PC-9 (cell line): Measurements from ENCODE around the gene CFAP20DC. TPM values are rescaled to one million over a fixed set of nuclear protein-coding genes. Genes with fewer than 3 reads are reported as not detected.
A peak's percentile ranks its signal among the peaks of the same experiment; 100 is the strongest.

Experiments
- BruUV-seq: library from RNA; stranded (reverse); fragments of 400-500 nt; replicated peaks from 2 replicates; lab custom pipeline; 2021; lab: Mats Ljungman, UMichigan
- CTCF ChIA-PET: fragments of 300-600 bp; sonication (Branson Sonifier 250); formaldehyde crosslinking; loops from one replicate; lab custom pipeline; 2022; ENCODE audit warnings: antibody characterized with exemption; lab: Charles Lee
- POLR2A ChIA-PET: fragments of 300-600 bp; sonication (Branson Sonifier 250); formaldehyde crosslinking; loops from one replicate; lab custom pipeline; 2022; ENCODE audit warnings: antibody characterized with exemption; ENCODE audit not compliant: unreplicated experiment; lab: Charles Lee
- DNase-seq, 2 experiments: peaks; one replicate each; pipeline versions ENCODE4 v3.0.0 to v3.0.0-alpha.2; 2015 to 2022; ENCODE audit warnings: mixed read lengths in 1 of 2
- H2AFZ ChIP-seq: fragments of 200-600 bp; sonication (generic); 2 replicates; pipeline ENCODE4 v1.8.1; 2017; ENCODE audit warnings: antibody characterized with exemption
- H3F3A ChIP-seq: fragments of 200-600 bp; sonication (generic); 2 replicates; pipeline ENCODE4 v1.8.1; 2017; ENCODE audit warnings: antibody characterized with exemption, mild to moderate bottlenecking, low read depth; ENCODE audit not compliant: insufficient read depth
- H3K27ac ChIP-seq: fragments of 200-600 bp; sonication (generic); 2 replicates; pipeline ENCODE4 v1.6.1; 2016; ENCODE audit warnings: mixed run types
- H3K27me3 ChIP-seq: fragments of 200-600 bp; sonication (generic); 2 replicates; pipeline ENCODE4 v1.6.1; 2016; ENCODE audit warnings: low read depth, mixed run types; ENCODE audit not compliant: insufficient read depth
- H3K36me3 ChIP-seq: fragments of 200-600 bp; sonication (generic); 2 replicates; pipeline ENCODE4 v1.6.1; 2016; ENCODE audit warnings: low read depth, mixed run types
- H3K4me1 ChIP-seq: fragments of 200-600 bp; sonication (generic); replicated peaks from 2 replicates; pipeline ENCODE4 v1.6.1; 2016; ENCODE audit warnings: mixed run types; ENCODE audit not compliant: insufficient read depth
- H3K4me2 ChIP-seq: fragments of 200-600 bp; sonication (generic); 2 replicates; pipeline ENCODE4 v1.6.1; 2017; ENCODE audit warnings: mixed run types
- H3K4me3 ChIP-seq: fragments of 200-600 bp; sonication (generic); 2 replicates; pipeline ENCODE4 v1.6.1; 2016; ENCODE audit warnings: mixed run types
- H3K79me2 ChIP-seq: fragments of 200-600 bp; sonication (generic); 2 replicates; pipeline ENCODE4 v1.6.1; 2017; ENCODE audit warnings: low read depth, mixed run types
- H3K9me2 ChIP-seq: fragments of 200-600 bp; sonication (generic); 2 replicates; pipeline ENCODE4 v1.8.1; 2017; ENCODE audit warnings: mild to moderate bottlenecking; ENCODE audit not compliant: insufficient read depth
- H3K9me3 ChIP-seq: fragments of 200-600 bp; sonication (generic); 2 replicates; pipeline ENCODE4 v1.8.1; 2016; ENCODE audit warnings: low read depth; ENCODE audit not compliant: insufficient read depth
- H4K20me1 ChIP-seq: fragments of 200-600 bp; sonication (generic); 2 replicates; pipeline ENCODE4 v1.8.1; 2017; ENCODE audit not compliant: insufficient read depth
- CTCF ChIP-seq: fragments of 200-600 bp; sonication (generic); conservative IDR thresholded peaks from 2 replicates; pipeline ENCODE4 v1.6.1; 2017; ENCODE audit warnings: mixed run types, antibody characterized with exemption, mild to moderate bottlenecking, moderate library complexity
- EZH2 ChIP-seq: fragments of 200-600 bp; sonication (generic); IDR thresholded peaks from 2 replicates; pipeline ENCODE4 v1.8.0; 2017; ENCODE audit warnings: antibody characterized with exemption, low read depth
- intact Hi-C: fragments of 100-400 bp; cut with micrococcal nuclease; formaldehyde crosslinking; loops from one replicate; pipeline ENCODE4 v1.10.0; 2022; ENCODE audit not compliant: unreplicated experiment
- total RNA-seq: library from RNA; stranded (reverse); gene quantifications from 2 replicates; pipeline ENCODE4 v1.2.3, GENCODE V29; 2021

The CFAP20DC gene
- total RNA-seq, 1 experiment from 2014 or later = 6.7 TPM

- no peaks in the 10 kb centered on the region for H3K79me2 ChIP-seq
- peak; percentile 20 to 49 for DNase-seq
- H3K4me3 ChIP-seq = no peak overlapping the region
- BruUV-seq = no TSS peak
- peak overlapping the region; percentile 43 for H3K4me2 ChIP-seq
- no peak overlapping the region for H2AFZ ChIP-seq
- H3K9me3 ChIP-seq = no peaks in the 10 kb centered on the region
- H3K27ac ChIP-seq = no peak overlapping the region
- TF ChIP-seq EZH2 (no peak), CTCF (no peak)
- H3F3A ChIP-seq = peaks cover 7% of the 10 kb centered on the region
- H3K9me2 ChIP-seq = peaks cover 4% of the 10 kb centered on the region; the same call in 1 of the 2 replicates
- no peaks in the 10 kb centered on the region for H4K20me1 ChIP-seq
- peaks cover 31% of the 10 kb centered on the region for H3K4me1 ChIP-seq
- CTCF ChIA-PET = no interaction called here
- POLR2A ChIA-PET = interaction anchor here (0.6 kb wide), 1 partner anchor 160 kb away, joined by 4 read pairs; no protein-coding TSS in a partner anchor
- intact Hi-C loops = no loop called here
- H3K36me3 ChIP-seq = no peaks in the 10 kb centered on the region
- no peaks in the 10 kb centered on the region for H3K27me3 ChIP-seq
These were observed 3.0 kb downstream of the CFAP20DC start for GRCh38 chr3:59046839-59047238.

GRCh38 chr3:59043391-59043790 is 6.4 kb downstream of the CFAP20DC start:
- Histone ChIP-seq H3K4me1 (peaks cover 16% of the 10 kb centered on the region), H4K20me1 (no peaks in the 10 kb centered on the region), H3K36me3 (no peaks in the 10 kb centered on the region), H3F3A (peaks cover 7% of the 10 kb centered on the region), H2AFZ (no peak overlapping the region), H3K27me3 (no peaks in the 10 kb centered on the region), H3K4me2 (no peak overlapping the region), H3K9me2 (peaks cover 4% of the 10 kb centered on the region; the same call in 1 of the 2 replicates), H3K27ac (no peak overlapping the region), H3K4me3 (no peak overlapping the region), H3K79me2 (no peaks in the 10 kb centered on the region), H3K9me3 (no peaks in the 10 kb centered on the region)
- ChIA-PET POLR2A (no interaction called here), CTCF (no interaction called here)
- no peak for TF ChIP-seq EZH2
- TF ChIP-seq CTCF = no peak
- no TSS peak for BruUV-seq
- no peak for DNase-seq
- intact Hi-C loops = no loop called here

DNA sequence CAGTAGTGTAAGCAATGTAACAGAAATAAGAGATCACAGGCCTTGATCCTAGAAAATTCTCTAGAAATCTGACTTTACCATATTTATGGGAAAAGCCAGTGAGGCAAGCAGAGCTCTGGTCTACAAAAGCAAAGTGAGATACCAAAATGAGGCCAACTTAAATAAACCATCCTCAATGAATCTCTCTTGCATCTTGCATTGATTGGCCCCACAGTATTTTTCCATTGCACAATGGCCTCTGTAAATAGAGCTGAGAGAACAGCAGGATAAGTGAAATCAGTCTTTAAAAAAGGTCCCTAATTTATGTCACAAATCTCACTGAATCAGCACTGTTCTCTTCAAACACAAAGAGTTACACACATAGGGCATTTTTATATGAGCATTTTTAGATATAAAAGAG is 8.9 kb downstream of the CFAP20DC start:
- Histone ChIP-seq H3K36me3 (no peaks in the 10 kb centered on the region), H4K20me1 (no peaks in the 10 kb centered on the region), H3K79me2 (no peaks in the 10 kb centered on the region), H3K4me1 (no peaks in the 10 kb centered on the region), H3K4me2 (no peak overlapping the region), H3K9me3 (no peaks in the 10 kb centered on the region), H2AFZ (no peak overlapping the region), H3K27ac (no peak overlapping the region), H3K9me2 (peaks cover 9% of the 10 kb centered on the region; the same call in 1 of the 2 replicates), H3K4me3 (no peak overlapping the region), H3K27me3 (no peaks in the 10 kb centered on the region), H3F3A (no peaks in the 10 kb centered on the region; the same call in 1 of the 2 replicates)
- intact Hi-C loops = no loop called here
- ChIA-PET POLR2A (no interaction called here), CTCF (no interaction called here)
- DNase-seq = no peak
- no TSS peak for BruUV-seq
- TF ChIP-seq CTCF = no peak
- no peak for TF ChIP-seq EZH2
